GM10248 (cell line): Measurements from ENCODE around the gene RFTN1.

ENCODE experiments used
- CTCF ChIA-PET: fragments of 300-600 bp; sonication (Branson Sonifier 250); formaldehyde crosslinking; extraction: SDS; loops from one replicate; lab custom pipeline; 2021; ENCODE audit warnings: antibody characterized with exemption; lab: Yijun Ruan, JAX
- POLR2A ChIA-PET: fragments of 350-650 bp; sonication (Branson Sonifier 250); formaldehyde crosslinking; extraction: SDS; loops from one replicate; lab custom pipeline; 2020; ENCODE audit warnings: antibody characterized with exemption; lab: Yijun Ruan, JAX
- DNase-seq: peaks from one replicate; pipeline ENCODE4 v3.0.0; 2012; ENCODE audit errors: extremely low spot score
- TF ChIP-seq, protein P1 (sequence below): IDR thresholded peaks from 2 replicates; pipeline ENCODE4 v1.5.1; 2012; ENCODE audit warnings: mild to moderate bottlenecking, low read depth; ENCODE audit errors: extremely low read depth, missing control alignments, control extremely low read depth

RFTN1 gene

DNA sequence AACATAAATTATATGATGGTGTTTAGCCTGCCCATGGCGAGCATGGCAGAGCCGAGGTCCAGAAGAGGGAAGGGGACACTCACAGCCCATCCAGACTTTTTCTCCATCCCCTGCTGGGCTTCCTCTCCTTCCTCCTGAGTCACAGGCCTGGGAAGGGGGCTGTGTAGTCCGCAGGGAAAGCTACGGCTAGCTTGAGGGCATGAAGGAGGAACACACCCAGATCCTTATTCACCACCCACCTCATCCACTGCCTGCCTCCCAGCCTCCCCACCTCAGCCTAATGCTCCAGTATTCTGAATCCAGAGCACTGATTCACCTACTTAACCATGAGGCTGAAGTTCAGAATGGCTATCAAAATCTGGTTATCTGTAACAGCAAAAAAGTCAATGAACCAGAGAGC, 150.7 kb downstream of the RFTN1 start:
- TF ChIP-seq, protein P1, sequence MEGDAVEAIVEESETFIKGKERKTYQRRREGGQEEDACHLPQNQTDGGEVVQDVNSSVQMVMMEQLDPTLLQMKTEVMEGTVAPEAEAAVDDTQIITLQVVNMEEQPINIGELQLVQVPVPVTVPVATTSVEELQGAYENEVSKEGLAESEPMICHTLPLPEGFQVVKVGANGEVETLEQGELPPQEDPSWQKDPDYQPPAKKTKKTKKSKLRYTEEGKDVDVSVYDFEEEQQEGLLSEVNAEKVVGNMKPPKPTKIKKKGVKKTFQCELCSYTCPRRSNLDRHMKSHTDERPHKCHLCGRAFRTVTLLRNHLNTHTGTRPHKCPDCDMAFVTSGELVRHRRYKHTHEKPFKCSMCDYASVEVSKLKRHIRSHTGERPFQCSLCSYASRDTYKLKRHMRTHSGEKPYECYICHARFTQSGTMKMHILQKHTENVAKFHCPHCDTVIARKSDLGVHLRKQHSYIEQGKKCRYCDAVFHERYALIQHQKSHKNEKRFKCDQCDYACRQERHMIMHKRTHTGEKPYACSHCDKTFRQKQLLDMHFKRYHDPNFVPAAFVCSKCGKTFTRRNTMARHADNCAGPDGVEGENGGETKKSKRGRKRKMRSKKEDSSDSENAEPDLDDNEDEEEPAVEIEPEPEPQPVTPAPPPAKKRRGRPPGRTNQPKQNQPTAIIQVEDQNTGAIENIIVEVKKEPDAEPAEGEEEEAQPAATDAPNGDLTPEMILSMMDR: no peak
- ChIA-PET CTCF (interaction anchor here (0.7 to 1.7 kb wide), 4 partner anchors 8 to 72 kb away, joined by 3 to 5 read pairs (median 4); no protein-coding TSS in a partner anchor), POLR2A (no interaction called here)

GRCh38 chr3:16361087-16361486, 152.4 kb downstream of the RFTN1 start:
- POLR2A ChIA-PET: no interaction called here
- DNase-seq: no peak
- TF ChIP-seq, protein P1: no peak
- CTCF ChIA-PET: interaction anchor here (1.1 to 1.7 kb wide), 3 partner anchors 10 to 71 kb away, joined by 3 to 5 read pairs (median 5); no protein-coding TSS in a partner anchor

More for the DNA sequence above, 150.7 kb downstream of the RFTN1 start:
- no peak for DNase-seq

- DNase-seq: no peak
- CTCF ChIA-PET: interaction anchor here (1.2 kb wide), 2 partner anchors 13 to 23 kb away, joined by 4 read pairs; no protein-coding TSS in a partner anchor
- TF ChIP-seq, protein P1: no peak
- POLR2A ChIA-PET: no interaction called here
Observed at GRCh38 chr3:16359331-16359730, 154.2 kb downstream of the RFTN1 start.

DNA sequence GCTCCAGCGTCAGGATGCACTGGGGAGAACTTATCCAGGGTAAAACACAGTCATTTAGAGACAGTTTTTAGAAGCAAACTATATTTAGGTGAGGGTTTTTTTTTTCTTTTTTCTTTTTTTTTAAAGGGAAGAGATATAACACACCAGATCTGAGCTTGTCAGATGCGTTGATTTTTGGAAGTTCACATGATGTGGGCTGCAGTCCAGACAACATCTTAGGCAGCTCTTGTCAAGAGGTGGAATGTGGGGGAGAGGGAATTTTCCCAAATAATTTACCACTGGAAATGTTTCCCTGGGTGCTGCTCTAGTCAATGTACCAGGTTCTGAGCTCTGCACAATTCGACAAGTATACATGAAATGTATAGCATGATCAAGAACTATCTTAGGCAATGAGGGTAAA, 155.2 kb downstream of the RFTN1 start:
- CTCF ChIA-PET: interaction anchor here (1.2 kb wide), 2 partner anchors 13 to 24 kb away, joined by 4 read pairs; no protein-coding TSS in a partner anchor
- TF ChIP-seq, protein P1: no peak
- no peak for DNase-seq
- POLR2A ChIA-PET: no interaction called here

DNA sequence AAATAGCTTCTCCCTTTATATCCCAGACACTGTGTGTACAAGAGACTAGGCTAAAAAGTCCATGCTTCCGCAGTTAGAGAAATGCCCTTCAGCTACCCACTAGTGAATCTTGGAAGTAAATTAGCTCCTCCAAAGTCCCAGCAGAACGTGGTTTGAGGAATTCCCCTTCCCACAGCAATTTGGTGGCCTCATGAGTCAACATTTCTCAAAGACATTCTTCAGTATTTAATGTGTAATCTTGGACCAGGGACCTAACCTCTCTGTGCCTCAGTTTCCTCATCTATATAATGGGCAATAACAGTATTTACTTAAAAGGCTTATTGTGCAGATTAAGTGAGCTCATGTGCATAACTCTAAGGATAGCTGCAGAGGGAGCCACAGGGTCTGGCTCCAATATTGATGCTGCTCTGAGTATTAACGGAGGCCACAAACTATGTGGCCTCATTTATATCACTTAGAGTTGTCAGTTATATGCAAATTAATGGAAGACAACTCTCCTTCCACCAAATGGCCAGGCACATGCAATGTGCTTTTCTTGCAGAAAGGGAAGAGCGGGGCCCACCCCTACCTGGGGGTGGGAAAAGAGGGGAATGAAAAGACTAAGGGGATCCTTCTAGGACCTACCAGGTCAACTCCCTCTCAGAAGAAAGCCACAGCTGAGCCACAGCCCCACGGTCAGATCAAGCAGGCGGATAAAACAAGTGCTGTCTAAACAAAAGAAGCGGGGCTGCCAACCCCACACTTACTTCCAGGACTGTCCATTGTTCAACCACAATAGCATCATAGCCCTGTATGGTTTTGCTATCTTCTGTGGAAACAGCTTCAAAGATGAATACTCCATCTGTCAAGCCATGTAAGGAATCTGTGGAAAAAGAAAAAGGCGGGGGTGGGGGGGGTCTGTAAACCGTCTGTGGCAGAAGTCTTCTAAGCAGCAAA, 156.0 kb downstream of the RFTN1 start:
- CTCF ChIA-PET: interaction anchor here (1.2 to 1.3 kb wide), 3 partner anchors 13 to 29 kb away, joined by 3 to 4 read pairs (median 3); no protein-coding TSS in a partner anchor

GRCh38 chr3:16355828-16356227, 157.7 kb downstream of the RFTN1 start:
- CTCF ChIA-PET: no interaction called here
- TF ChIP-seq, protein P1: no peak
- POLR2A ChIA-PET: no interaction called here
- DNase-seq: no peak

More for the DNA sequence above, 156.0 kb downstream of the RFTN1 start:
- POLR2A ChIA-PET: no interaction called here
- no peak for DNase-seq
- TF ChIP-seq, protein P1: no peak
